GM12872 (cell line): ENCODE data around the gene SLCO1B1.

ENCODE experiments used
- TF ChIP-seq, protein P1 (sequence below): IDR thresholded peaks from 3 replicates; pipeline ENCODE4 v1.5.1; 2011; ENCODE audit warnings: low read depth, mild to moderate bottlenecking, low read length, moderate library complexity; ENCODE audit not compliant: insufficient read depth

Gene SLCO1B1, protein sequence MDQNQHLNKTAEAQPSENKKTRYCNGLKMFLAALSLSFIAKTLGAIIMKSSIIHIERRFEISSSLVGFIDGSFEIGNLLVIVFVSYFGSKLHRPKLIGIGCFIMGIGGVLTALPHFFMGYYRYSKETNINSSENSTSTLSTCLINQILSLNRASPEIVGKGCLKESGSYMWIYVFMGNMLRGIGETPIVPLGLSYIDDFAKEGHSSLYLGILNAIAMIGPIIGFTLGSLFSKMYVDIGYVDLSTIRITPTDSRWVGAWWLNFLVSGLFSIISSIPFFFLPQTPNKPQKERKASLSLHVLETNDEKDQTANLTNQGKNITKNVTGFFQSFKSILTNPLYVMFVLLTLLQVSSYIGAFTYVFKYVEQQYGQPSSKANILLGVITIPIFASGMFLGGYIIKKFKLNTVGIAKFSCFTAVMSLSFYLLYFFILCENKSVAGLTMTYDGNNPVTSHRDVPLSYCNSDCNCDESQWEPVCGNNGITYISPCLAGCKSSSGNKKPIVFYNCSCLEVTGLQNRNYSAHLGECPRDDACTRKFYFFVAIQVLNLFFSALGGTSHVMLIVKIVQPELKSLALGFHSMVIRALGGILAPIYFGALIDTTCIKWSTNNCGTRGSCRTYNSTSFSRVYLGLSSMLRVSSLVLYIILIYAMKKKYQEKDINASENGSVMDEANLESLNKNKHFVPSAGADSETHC

DNA sequence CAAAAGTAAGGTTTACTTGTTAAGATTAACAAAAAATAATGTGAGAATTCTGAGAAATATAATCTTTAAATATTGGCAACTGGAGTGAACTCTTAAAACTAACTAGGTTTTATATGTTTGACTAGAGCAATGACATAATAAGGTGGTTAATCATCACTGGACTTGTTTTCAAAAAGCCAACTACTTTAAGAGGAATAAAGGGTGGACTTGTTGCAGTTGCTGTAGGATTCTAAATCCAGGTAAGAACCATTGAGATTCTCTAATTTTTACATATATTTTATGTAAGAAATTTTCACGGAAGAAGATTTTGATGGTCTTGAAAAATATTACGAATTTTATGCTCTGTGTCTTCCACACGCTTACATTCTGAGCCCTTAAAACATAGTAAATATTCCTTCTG, at the start of gene SLCO1B1:
Gene SLCO1B1 (plus strand): TSS at position 197 of the 400 bp plus-strand sequence. CDS start 10,381 bp downstream, outside the sequence.
- TF ChIP-seq, protein P1, sequence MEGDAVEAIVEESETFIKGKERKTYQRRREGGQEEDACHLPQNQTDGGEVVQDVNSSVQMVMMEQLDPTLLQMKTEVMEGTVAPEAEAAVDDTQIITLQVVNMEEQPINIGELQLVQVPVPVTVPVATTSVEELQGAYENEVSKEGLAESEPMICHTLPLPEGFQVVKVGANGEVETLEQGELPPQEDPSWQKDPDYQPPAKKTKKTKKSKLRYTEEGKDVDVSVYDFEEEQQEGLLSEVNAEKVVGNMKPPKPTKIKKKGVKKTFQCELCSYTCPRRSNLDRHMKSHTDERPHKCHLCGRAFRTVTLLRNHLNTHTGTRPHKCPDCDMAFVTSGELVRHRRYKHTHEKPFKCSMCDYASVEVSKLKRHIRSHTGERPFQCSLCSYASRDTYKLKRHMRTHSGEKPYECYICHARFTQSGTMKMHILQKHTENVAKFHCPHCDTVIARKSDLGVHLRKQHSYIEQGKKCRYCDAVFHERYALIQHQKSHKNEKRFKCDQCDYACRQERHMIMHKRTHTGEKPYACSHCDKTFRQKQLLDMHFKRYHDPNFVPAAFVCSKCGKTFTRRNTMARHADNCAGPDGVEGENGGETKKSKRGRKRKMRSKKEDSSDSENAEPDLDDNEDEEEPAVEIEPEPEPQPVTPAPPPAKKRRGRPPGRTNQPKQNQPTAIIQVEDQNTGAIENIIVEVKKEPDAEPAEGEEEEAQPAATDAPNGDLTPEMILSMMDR, result no peak

DNA sequence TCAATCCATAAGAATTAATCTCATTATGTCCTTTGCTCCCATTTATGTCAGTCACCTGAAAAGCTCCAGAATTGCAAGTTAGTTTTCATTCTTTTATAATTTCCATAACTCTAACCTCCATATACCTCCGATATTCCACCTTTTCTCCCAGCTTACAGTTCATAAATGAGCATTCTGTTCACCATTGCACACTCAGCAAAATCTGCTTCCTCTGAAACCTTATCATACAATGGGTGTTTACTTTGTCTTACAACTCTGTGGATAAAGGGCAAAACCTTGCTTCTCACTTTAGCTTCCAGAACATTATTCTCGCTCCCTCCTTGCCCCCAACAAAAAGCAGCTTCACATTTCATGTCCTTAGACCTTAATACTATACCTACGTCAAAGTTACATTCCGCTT, 19.3 kb upstream of the SLCO1B1 start:
- TF ChIP-seq, protein P1, result no peak

DNA sequence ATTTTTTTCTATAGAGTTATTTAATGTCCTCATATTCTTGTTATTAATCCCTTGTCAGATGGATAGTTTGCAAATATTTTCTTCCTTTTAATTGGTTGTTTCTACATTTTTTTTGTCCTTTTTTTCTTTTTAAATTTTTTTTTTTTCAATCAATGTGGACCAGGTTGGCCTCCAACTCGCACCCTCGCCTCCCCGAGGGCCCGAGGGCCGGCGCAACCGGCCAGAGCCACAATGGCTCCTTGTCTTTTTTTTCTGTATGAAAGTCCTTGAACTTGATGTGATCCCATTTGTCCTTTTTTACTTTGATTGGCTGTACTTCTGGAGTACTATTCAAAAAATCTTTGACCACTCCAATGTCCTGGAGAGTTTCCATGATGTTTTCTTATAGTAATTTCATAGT, 17.7 kb upstream of the SLCO1B1 start:
- TF ChIP-seq, protein P1, result no peak

DNA sequence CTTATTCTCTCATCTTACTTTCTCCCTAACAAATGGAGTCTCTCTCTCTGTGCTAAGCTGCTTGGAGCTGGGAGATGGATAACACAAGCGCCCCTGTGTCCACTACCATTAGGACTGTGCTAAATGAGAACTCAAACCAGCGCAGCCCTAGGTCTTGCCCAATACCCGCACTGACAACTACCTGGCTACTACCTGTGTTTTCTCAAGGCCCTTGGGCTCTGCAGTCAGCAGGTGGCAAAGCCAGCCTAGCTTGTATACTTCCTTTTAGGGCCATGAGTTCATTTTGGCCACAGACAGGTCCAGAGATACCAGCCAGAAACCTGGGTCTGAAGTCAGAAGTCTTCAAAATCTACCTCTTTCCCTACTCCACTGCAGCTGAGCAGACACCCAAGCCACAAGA, 13.0 kb upstream of the SLCO1B1 start:
- TF ChIP-seq, protein P1, result no peak

DNA sequence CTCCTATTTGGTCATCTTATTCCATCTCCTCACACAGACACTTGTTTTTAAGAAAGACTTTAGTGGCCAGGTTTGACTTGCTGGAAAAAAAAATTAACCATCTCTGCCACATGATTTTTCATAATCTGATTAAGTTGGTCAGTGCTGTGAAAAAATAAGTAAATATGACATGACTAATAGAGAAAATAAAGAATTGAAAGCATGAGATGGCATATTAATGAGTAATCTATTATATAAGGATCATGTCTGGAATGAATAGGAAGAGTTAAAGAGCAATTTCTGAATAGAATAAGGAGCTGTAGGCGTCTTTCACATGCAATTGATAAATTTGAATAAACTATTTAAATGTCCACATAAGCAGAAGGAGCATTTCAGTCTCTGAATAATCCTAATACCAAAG, 12.2 kb upstream of the SLCO1B1 start:
- TF ChIP-seq, protein P1, result no peak

DNA sequence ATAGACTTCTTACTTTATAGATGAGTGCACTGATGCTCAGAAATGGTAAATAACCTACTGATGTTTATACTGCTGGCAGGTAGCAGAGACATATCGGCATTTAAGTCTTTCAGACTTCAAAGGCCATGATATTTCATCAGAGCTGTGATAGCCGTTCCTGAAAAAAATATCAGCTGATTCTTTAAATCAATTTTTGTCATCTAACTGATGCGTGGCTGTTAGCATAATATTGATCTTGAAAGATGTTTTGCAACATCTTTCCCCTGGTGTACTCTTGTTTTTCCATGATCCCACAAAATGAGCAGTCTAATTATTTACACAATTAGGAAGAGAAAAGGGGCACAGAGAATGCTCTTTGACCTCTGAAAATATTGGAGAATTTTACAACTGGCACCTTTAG, 1.6 kb upstream of the SLCO1B1 start:
- TF ChIP-seq, protein P1, result no peak

DNA sequence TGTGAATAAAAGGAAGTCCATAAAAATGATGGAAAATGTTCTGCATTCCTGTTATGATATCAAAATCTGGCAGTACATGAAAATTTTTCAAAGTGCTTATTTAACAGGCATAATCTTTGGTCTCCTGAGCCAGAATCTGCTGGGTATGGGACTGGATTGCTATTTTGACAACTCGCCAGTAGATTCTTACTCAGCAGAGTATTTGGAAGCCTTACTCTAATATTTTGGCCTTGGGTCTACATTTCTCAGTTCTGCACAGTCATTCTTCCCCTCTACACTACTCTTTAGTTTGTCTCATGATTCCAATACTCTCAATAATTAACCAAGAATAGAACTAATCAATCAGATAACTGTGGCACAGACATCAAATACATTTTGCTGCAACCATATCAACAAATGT, 1.1 kb upstream of the SLCO1B1 start:
- TF ChIP-seq, protein P1, result no peak
